Activated naive CD8-positive, alpha-beta T cell treated with anti-CD3 and anti-CD28 coated beads for 36 hours (primary cell): ENCODE measurements around the gene EXD2. TPM values are rescaled to one million over a fixed set of nuclear protein-coding genes. Genes with fewer than 3 reads are reported as not detected.
"Not testable (repeated sequence)": the region's sequence is repeated elsewhere in the genome, so short reads cannot be mapped to it uniquely, and the experiment has no call there.

Experiments used
- DNase-seq: peaks from one replicate; pipeline ENCODE4 v3.0.0; 2021
- H3K27ac Mint-ChIP-seq: one replicate; pipeline ENCODE4 v1.8.0; 2022; ENCODE audit warnings: mild to moderate bottlenecking, moderate library complexity, mixed read lengths
- H3K27me3 Mint-ChIP-seq: one replicate; pipeline ENCODE4 v1.8.0; 2022; ENCODE audit warnings: mild to moderate bottlenecking, mixed read lengths
- H3K36me3 Mint-ChIP-seq: one replicate; pipeline ENCODE4 v1.8.0; 2021; ENCODE audit warnings: mild to moderate bottlenecking, mixed read lengths
- H3K4me1 Mint-ChIP-seq: one replicate; pipeline ENCODE4 v1.8.0; 2021; ENCODE audit warnings: mixed read lengths
- H3K4me3 Mint-ChIP-seq: one replicate; pipeline ENCODE4 v1.8.0; 2022; ENCODE audit warnings: mild to moderate bottlenecking, moderate library complexity, mixed read lengths
- H3K9me3 Mint-ChIP-seq: one replicate; pipeline ENCODE4 v1.8.0; 2022; ENCODE audit warnings: mixed read lengths
- total RNA-seq, 2 experiments: library from RNA; stranded (reverse); gene quantifications; one replicate each; pipeline ENCODE4 v1.2.3, GENCODE V29; 2021

EXD2 gene
- total RNA-seq, 2 experiments from 2014 or later = 12.0 to 13.0 TPM

DNA sequence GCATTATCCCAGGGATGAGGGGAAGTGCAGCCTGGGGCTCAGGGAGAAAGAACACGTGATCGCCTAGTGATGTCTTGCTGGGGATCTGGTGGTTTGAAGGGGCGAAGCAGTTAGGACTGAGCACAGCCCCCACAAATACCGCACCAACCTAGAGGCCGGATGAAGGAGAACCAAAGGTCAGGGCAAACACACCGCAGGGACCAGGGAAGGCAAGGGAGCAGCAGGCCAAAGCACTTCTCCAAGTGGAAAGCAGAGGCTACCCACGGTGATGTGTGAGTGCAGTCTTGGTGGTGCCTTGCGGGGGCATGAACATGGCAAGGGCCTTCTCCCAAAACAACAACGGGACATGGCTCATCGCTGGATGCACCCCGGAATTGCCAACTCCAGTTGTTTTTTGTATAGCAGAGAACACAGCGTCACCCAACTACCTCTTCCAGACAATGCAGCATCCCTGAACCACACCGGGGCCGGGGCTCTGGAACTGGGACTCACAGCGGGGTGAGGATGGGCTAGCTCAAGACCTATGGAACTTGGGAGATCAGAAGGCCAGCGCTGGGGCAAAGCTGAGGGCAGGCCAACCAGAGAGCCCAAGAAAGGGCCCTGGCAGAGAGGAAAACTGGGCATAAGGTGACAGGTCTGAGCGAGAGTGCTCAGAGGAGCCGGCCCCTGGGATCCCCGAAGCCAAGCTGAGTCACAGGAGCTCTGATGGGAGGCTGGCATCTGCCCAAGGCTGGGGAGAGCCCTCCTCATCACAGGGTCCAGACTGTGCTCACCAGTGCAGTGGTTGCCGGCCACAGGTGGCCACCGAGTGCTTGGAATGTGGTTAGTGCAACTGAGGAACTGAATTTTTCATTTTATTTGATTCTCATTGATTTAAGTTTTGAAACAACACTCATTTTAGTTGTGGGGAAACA lies 79.8 kb downstream of the EXD2 start:
- DNase-seq = no peak
- no peaks in the 10 kb centered on the region for H3K9me3 Mint-ChIP-seq
- H3K4me3 Mint-ChIP-seq = no peak overlapping the region

GRCh38 chr14:69274321-69274720 lies 83.0 kb downstream of the EXD2 start:
- no peak overlapping the region for H3K4me3 Mint-ChIP-seq
- H3K36me3 Mint-ChIP-seq = no peaks in the 10 kb centered on the region
- no peaks in the 10 kb centered on the region for H3K4me1 Mint-ChIP-seq
- no peaks in the 10 kb centered on the region for H3K27me3 Mint-ChIP-seq
- no peaks in the 10 kb centered on the region for H3K9me3 Mint-ChIP-seq
- H3K27ac Mint-ChIP-seq = no peak overlapping the region
- DNase-seq = no peak

More for the DNA sequence above, 79.8 kb downstream of the EXD2 start:
- no peak overlapping the region for H3K27ac Mint-ChIP-seq
- H3K36me3 Mint-ChIP-seq = no peaks in the 10 kb centered on the region
- no peaks in the 10 kb centered on the region for H3K4me1 Mint-ChIP-seq
- H3K27me3 Mint-ChIP-seq = no peaks in the 10 kb centered on the region

GRCh38 chr14:69275331-69275730 lies 84.0 kb downstream of the EXD2 start:
- H3K27ac Mint-ChIP-seq = no peak overlapping the region
- H3K4me3 Mint-ChIP-seq = no peak overlapping the region
- H3K4me1 Mint-ChIP-seq = no peaks in the 10 kb centered on the region
- no peaks in the 10 kb centered on the region for H3K27me3 Mint-ChIP-seq
- no peak for DNase-seq
- H3K9me3 Mint-ChIP-seq = no peaks in the 10 kb centered on the region
- H3K36me3 Mint-ChIP-seq = no peaks in the 10 kb centered on the region

- not testable (repeated sequence) for H3K27ac Mint-ChIP-seq, H3K4me1 Mint-ChIP-seq, DNase-seq, H3K4me3 Mint-ChIP-seq, H3K9me3 Mint-ChIP-seq, H3K36me3 Mint-ChIP-seq, H3K27me3 Mint-ChIP-seq
Measured at GRCh38 chr14:69277356-69277755, 86.1 kb downstream of the EXD2 start.

- Mint-ChIP-seq H3K4me3 (no peak overlapping the region), H3K4me1 (no peaks in the 10 kb centered on the region), H3K36me3 (no peaks in the 10 kb centered on the region), H3K27me3 (peaks cover 4% of the 10 kb centered on the region), H3K27ac (no peak overlapping the region), H3K9me3 (no peaks in the 10 kb centered on the region)
- no peak for DNase-seq
Measured at GRCh38 chr14:69280746-69281291, 89.5 kb downstream of the EXD2 start.

DNA sequence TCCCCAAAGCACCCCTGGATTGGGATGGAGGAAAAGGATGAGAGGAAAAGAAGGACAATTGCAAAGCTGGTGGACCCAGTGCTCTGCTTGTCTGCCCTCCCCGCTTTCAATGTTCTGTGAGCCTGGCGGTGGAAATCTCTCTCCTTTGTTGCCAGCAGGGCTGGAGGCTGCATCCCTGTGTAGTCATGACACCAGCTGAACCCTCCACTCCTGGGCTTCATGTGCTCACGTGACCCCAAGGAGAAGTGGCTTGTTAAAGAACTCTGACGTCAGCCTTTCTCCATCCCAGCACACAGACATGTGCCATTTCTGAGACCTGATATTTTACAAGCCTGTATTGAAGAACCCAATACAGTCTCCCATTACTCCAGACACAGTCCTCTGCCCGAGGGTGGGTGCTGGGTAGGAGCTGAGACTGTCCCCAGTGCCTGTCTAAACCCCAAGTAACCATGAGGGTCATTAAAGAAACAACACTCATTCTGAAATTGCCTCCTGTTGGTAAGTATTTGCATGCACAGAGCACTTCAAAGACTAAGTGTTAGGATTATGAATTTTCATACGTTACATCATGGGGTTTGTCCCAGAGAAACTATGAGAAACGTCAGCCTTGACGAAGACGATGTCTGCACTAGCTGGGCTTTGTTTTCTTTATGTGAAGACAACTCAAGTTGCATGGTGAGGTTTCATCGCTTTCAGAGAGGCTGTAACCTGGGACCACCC lies 90.3 kb downstream of the EXD2 start:
- Mint-ChIP-seq H3K9me3 (no peaks in the 10 kb centered on the region), H3K36me3 (no peaks in the 10 kb centered on the region), H3K4me3 (no peak overlapping the region), H3K27ac (no peak overlapping the region), H3K4me1 (no peaks in the 10 kb centered on the region), H3K27me3 (peaks cover 4% of the 10 kb centered on the region)
- no peak for DNase-seq

- Mint-ChIP-seq H3K36me3 (no peaks in the 10 kb centered on the region), H3K4me3 (no peak overlapping the region), H3K27me3 (peaks cover 4% of the 10 kb centered on the region), H3K27ac (no peak overlapping the region), H3K4me1 (no peaks in the 10 kb centered on the region), H3K9me3 (no peaks in the 10 kb centered on the region)
- no peak for DNase-seq
Measured at GRCh38 chr14:69282448-69282847, 91.2 kb downstream of the EXD2 start.

- no peaks in the 10 kb centered on the region for H3K9me3 Mint-ChIP-seq
- DNase-seq = no peak
- peaks cover 4% of the 10 kb centered on the region for H3K27me3 Mint-ChIP-seq
- no peak overlapping the region for H3K4me3 Mint-ChIP-seq
- H3K4me1 Mint-ChIP-seq = no peaks in the 10 kb centered on the region
- H3K27ac Mint-ChIP-seq = no peak overlapping the region
- no peaks in the 10 kb centered on the region for H3K36me3 Mint-ChIP-seq
Measured at GRCh38 chr14:69284170-69284569, 92.9 kb downstream of the EXD2 start.

- H3K27me3 Mint-ChIP-seq = peaks cover 4% of the 10 kb centered on the region
- H3K4me1 Mint-ChIP-seq = no peaks in the 10 kb centered on the region
- no peak for DNase-seq
- no peak overlapping the region for H3K27ac Mint-ChIP-seq
- H3K9me3 Mint-ChIP-seq = no peaks in the 10 kb centered on the region
- no peak overlapping the region for H3K4me3 Mint-ChIP-seq
- no peaks in the 10 kb centered on the region for H3K36me3 Mint-ChIP-seq
Measured at GRCh38 chr14:69285661-69286255, 94.5 kb downstream of the EXD2 start.

DNA sequence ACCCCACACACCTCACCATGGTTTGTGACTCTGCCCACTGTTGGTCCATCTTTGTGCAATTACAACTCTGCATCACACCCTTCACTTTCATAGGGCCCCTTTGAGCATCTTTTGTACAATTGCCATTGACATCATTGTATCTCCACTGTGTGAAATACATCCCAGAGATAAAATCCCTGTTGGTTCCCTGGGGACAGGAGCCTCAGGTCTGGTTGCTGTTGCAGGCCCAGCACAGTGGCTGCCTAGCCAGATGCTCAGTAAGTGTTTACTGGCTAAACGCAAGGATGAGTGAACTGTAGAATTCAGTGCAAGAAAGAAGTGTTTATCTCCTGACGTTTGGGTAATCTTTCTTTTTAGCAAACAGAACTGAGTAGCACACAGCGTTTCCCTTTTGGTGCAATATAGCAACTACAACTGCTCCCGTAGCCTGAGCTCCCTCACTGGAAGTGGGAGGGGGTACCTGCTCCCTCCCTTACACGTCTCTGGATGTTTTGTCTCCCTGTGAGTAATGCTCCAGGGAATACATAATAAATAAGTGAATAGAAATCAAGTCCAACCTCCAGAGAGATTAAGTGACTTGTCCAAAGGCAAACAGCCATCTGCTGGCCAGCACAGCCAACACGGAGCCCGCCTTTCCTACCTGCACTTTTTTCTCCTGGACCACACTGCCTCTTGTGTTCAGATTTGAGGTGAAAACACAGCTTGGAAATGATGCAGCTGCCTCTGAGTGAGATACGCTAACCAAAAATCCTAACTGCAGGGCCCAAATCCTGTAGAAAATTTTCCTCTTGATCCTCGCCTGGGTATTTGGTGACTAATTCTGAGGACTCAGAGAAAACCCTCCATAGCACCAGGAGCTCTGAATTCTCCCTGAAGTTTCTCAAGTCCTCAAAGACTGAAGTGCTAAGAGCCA lies 96.1 kb downstream of the EXD2 start:
- DNase-seq = no peak
- H3K4me1 Mint-ChIP-seq = no peaks in the 10 kb centered on the region
- no peak overlapping the region for H3K27ac Mint-ChIP-seq
- H3K4me3 Mint-ChIP-seq = no peak overlapping the region
- H3K9me3 Mint-ChIP-seq = no peaks in the 10 kb centered on the region
- peaks cover 4% of the 10 kb centered on the region for H3K27me3 Mint-ChIP-seq
- no peaks in the 10 kb centered on the region for H3K36me3 Mint-ChIP-seq

DNA sequence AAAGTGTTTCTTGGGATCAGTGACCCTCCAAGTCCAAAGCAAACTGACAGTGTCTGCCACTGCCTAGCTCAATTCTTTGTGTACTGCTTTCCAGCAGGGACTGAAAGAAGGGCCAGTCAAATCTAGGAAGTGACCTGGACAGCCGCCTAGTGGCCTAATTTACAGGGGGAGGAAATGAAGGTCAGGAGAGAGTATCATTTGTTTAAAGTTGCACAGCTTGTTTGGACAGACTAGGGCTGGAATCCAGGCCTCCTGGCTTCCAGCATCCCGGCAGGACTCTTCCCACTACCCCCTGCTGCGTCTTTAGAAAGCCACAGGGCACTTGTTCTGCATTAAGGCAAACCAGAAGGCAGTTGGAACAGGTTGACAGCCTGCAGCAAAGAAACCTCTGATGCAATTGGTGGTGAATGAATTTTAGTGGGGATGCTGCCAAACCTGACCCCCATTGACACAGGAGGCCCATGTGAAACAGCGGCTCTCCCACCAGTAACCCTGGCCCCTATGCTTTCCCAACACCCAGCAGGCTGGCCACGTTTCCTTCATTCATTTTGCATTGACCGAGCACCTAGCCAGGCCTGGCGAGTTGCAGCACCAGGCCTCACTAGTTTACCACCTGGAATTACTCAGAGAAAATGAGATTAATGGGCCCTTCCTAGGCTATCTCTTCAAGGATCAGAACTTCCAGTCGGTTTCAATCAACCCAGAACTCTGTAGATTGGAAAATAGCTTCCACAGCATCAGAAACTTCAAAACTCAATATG lies 96.9 kb downstream of the EXD2 start:
- Mint-ChIP-seq H3K27ac (no peak overlapping the region), H3K27me3 (no peaks in the 10 kb centered on the region), H3K4me3 (no peak overlapping the region), H3K4me1 (no peaks in the 10 kb centered on the region), H3K36me3 (no peaks in the 10 kb centered on the region), H3K9me3 (no peaks in the 10 kb centered on the region)
- no peak for DNase-seq

GRCh38 chr14:69288956-69289705 lies 97.8 kb downstream of the EXD2 start:
- Mint-ChIP-seq H3K36me3 (no peaks in the 10 kb centered on the region), H3K4me3 (no peak overlapping the region), H3K27ac (no peak overlapping the region), H3K4me1 (no peaks in the 10 kb centered on the region), H3K27me3 (no peaks in the 10 kb centered on the region), H3K9me3 (no peaks in the 10 kb centered on the region)
- DNase-seq = no peak

DNA sequence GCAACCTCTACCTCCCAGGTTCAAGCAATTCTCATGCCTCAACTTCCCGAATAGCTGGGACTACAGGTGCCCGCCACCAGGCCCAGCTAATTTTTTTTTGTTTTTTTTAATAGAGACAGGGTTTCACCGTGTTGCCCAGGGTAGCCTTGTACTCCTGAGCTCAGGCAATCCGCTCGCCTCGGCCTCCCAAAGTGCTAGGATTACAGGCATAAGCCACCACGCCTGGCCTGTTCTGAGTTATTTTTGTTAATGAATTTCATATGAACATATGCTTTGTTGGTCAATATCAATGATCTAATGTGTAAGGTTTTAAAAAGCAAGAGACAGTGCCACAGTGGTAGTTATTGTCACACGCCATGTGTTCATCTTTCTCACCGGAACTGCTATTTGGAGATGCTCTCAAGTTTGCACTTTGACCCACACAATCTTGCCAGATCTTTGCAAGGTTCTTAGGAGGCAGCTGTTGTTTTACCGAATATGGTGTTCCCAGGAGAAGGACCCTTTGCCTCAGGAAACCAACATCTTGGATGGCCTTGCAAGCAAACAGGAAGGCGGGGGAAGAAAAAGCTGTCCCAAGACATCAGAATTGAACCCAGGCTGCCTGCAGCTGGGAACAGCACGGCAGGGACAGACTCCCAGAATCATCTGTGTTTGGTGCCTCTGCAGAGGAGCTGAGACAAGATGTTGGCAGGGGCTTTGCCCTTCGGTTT lies 98.7 kb downstream of the EXD2 start:
- no peaks in the 10 kb centered on the region for H3K9me3 Mint-ChIP-seq
- H3K4me3 Mint-ChIP-seq = no peak overlapping the region
- no peaks in the 10 kb centered on the region for H3K27me3 Mint-ChIP-seq
- no peaks in the 10 kb centered on the region for H3K4me1 Mint-ChIP-seq
- no peak overlapping the region for H3K27ac Mint-ChIP-seq
- no peaks in the 10 kb centered on the region for H3K36me3 Mint-ChIP-seq
- no peak for DNase-seq
